Neural progenitor cell (in vitro differentiated cells): ENCODE measurements around the gene DHX29. TPM values are rescaled to one million over a fixed set of nuclear protein-coding genes. Genes with fewer than 3 reads are reported as not detected.

ENCODE experiments used
- DNase-seq: peaks from one replicate; pipeline ENCODE4 v3.0.0-alpha.2; 2016; ENCODE audit warnings: low spot score
- H2AFZ ChIP-seq: fragments of 200-600 bp; sonication (generic); replicated peaks from 2 replicates; pipeline ENCODE4 v1.6.1; 2016; ENCODE audit warnings: antibody characterized with exemption
- H3F3A ChIP-seq: fragments of 200-600 bp; sonication (generic); 2 replicates; pipeline ENCODE4 v1.6.1; 2016; ENCODE audit warnings: antibody characterized with exemption, low read depth
- H3K27ac ChIP-seq: fragments of 200-600 bp; sonication (generic); 2 replicates; pipeline ENCODE4 v1.5.1; 2016; ENCODE audit warnings: mild to moderate bottlenecking
- H3K27me3 ChIP-seq: fragments of 200-600 bp; sonication (generic); 2 replicates; pipeline ENCODE4 v1.6.1; 2016; ENCODE audit warnings: mild to moderate bottlenecking, moderate library complexity
- H3K36me3 ChIP-seq: fragments of 200-600 bp; sonication (generic); 2 replicates; pipeline ENCODE4 v1.5.1; 2016
- H3K4me1 ChIP-seq: fragments of 200-600 bp; sonication (generic); 2 replicates; pipeline ENCODE4 v1.6.1; 2016; ENCODE audit warnings: mixed run types
- H3K4me2 ChIP-seq: fragments of 200-600 bp; sonication (generic); 2 replicates; pipeline ENCODE4 v1.6.1; 2016
- H3K4me3 ChIP-seq: fragments of 200-600 bp; sonication (generic); 2 replicates; pipeline ENCODE4 v1.5.1; 2016
- H3K79me2 ChIP-seq: fragments of 200-600 bp; sonication (generic); 2 replicates; pipeline ENCODE4 v1.6.1; 2016; ENCODE audit warnings: low read depth
- H3K9ac ChIP-seq: fragments of 200-600 bp; sonication (generic); 2 replicates; pipeline ENCODE4 v1.6.1; 2016
- H3K9me3 ChIP-seq: fragments of 200-600 bp; sonication (generic); 2 replicates; pipeline ENCODE4 v1.5.1; 2016; ENCODE audit warnings: low read depth
- H4K20me1 ChIP-seq: fragments of 200-600 bp; sonication (generic); 2 replicates; pipeline ENCODE4 v1.6.1; 2016; ENCODE audit warnings: low read depth
- H3K27ac Mint-ChIP-seq: 3 replicates; pipeline ENCODE4 v1.8.0; 2021; ENCODE audit warnings: mixed read lengths
- H3K27me3 Mint-ChIP-seq: 2 replicates; pipeline ENCODE4 v1.8.0; 2022; ENCODE audit warnings: low read depth, mild to moderate bottlenecking, inconsistent platforms, moderate library complexity, mixed read lengths; ENCODE audit not compliant: insufficient read depth
- H3K36me3 Mint-ChIP-seq: 3 replicates; pipeline ENCODE4 v1.8.0; 2021; ENCODE audit warnings: mixed read lengths
- H3K4me1 Mint-ChIP-seq: 3 replicates; pipeline ENCODE4 v1.8.0; 2021; ENCODE audit warnings: mixed read lengths
- H3K4me3 Mint-ChIP-seq: 3 replicates; pipeline ENCODE4 v1.8.0; 2021; ENCODE audit warnings: mild to moderate bottlenecking, moderate library complexity, mixed read lengths
- H3K9me3 Mint-ChIP-seq: 3 replicates; pipeline ENCODE4 v1.8.0; 2020; ENCODE audit warnings: mixed read lengths
- EZH2 ChIP-seq: fragments of 200-600 bp; sonication (generic); IDR thresholded peaks from 2 replicates; pipeline ENCODE4 v1.6.1; 2017; ENCODE audit warnings: antibody characterized with exemption, mild to moderate bottlenecking, moderate library complexity
- EZH2phosphoT487 ChIP-seq: fragments of 200-600 bp; sonication (generic); IDR thresholded peaks from 2 replicates; pipeline ENCODE4 v1.6.1; 2017; ENCODE audit warnings: antibody characterized with exemption
- total RNA-seq: library from RNA; depleted of rRNA; stranded (reverse); fragments of >200 nt; gene quantifications from 2 replicates; pipeline ENCODE4 v1.2.3, GENCODE V29; 2015; ENCODE audit warnings: low replicate concordance
- TF ChIP-seq, protein P1 (sequence below): fragments of 200-600 bp; sonication (generic); IDR thresholded peaks from 2 replicates; pipeline ENCODE4 v1.5.1; 2017; ENCODE audit warnings: antibody characterized with exemption, mild to moderate bottlenecking

The DHX29 gene
- total RNA-seq, 1 donor from 2014 or later, result 44.0 TPM

- no peak for DNase-seq
- H4K20me1 ChIP-seq, result no peaks in the 10 kb centered on the region
- Mint-ChIP-seq H3K4me1 (no peaks in the 10 kb centered on the region), H3K27me3 (peaks cover under 1% of the 10 kb centered on the region), H3K9me3 (no peaks in the 10 kb centered on the region), H3K27ac (no peak overlapping the region), H3K4me3 (no peak overlapping the region), H3K36me3 (no peaks in the 10 kb centered on the region)
- H3K9ac ChIP-seq, result no peak overlapping the region
- H3K4me2 ChIP-seq, result no peak overlapping the region
- TF ChIP-seq EZH2phosphoT487, result no peak
- no peak for TF ChIP-seq EZH2
- TF ChIP-seq, protein P1, sequence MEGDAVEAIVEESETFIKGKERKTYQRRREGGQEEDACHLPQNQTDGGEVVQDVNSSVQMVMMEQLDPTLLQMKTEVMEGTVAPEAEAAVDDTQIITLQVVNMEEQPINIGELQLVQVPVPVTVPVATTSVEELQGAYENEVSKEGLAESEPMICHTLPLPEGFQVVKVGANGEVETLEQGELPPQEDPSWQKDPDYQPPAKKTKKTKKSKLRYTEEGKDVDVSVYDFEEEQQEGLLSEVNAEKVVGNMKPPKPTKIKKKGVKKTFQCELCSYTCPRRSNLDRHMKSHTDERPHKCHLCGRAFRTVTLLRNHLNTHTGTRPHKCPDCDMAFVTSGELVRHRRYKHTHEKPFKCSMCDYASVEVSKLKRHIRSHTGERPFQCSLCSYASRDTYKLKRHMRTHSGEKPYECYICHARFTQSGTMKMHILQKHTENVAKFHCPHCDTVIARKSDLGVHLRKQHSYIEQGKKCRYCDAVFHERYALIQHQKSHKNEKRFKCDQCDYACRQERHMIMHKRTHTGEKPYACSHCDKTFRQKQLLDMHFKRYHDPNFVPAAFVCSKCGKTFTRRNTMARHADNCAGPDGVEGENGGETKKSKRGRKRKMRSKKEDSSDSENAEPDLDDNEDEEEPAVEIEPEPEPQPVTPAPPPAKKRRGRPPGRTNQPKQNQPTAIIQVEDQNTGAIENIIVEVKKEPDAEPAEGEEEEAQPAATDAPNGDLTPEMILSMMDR, result no peak
- no peaks in the 10 kb centered on the region for H3K79me2 ChIP-seq
- no peak overlapping the region for H3K4me3 ChIP-seq
- H3F3A ChIP-seq, result no peaks in the 10 kb centered on the region
- no peaks in the 10 kb centered on the region for H3K36me3 ChIP-seq
- H3K27me3 ChIP-seq, result peaks cover 31% of the 10 kb centered on the region
- H2AFZ ChIP-seq, result no peak overlapping the region
- no peaks in the 10 kb centered on the region for H3K9me3 ChIP-seq
- H3K27ac ChIP-seq, result no peak overlapping the region
- no peaks in the 10 kb centered on the region for H3K4me1 ChIP-seq
Measured at GRCh38 chr5:55211184-55211874, 96.2 kb downstream of the DHX29 start.

Other genes starting within 250 kb of the DHX29 start
- not detected in 2 replicates for gene GZMA, start 205.0 kb downstream of the DHX29 start, total RNA-seq
- 84.3 and 132 TPM in 2 replicates for gene GPX8, start 147.5 kb downstream of the DHX29 start, total RNA-seq
- gene CDC20B, start 134.5 kb downstream of the DHX29 start, total RNA-seq, result not detected in 2 replicates
- gene MCIDAS, start 80.4 kb downstream of the DHX29 start, total RNA-seq, result not detected in 2 replicates
- 0.93 TPM in 1 of 2 replicates, not detected in the other for gene CCNO, start 74.1 kb downstream of the DHX29 start, total RNA-seq
- gene MTREX, start 295 bp upstream of the DHX29 start, total RNA-seq, result 128 and 198 TPM in 2 replicates
- 23.9 and 24.9 TPM in 2 replicates for gene PLPP1, start 227.3 kb upstream of the DHX29 start, total RNA-seq